ENCODE data around the gene RASIP1.

The RASIP1 gene

DNA sequence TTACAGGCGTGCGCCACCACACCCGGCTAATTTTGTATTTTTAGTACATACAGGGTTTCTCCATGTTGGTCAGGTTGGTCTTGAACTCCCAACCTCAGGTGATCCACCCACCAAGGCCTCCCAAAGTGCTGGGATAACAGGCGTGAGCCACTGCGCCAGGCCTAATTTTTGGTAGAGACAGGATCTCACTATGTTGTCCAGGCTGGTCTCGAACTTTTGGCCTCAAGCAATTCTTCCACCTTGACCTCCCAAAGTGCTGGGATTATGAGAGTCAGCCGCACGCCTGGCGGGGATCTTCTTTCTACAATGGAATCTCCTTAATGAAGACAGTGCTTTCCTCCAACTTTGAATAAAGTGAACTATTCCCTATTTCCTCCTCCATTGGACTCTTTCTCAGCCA is 5.8 kb downstream of the RASIP1 start:
- H3K4me1 ChIP-seq = no peaks in the 10 kb centered on the region; the same call in 1 of the 2 replicates
- peaks cover 5% of the 10 kb centered on the region for H3K27me3 ChIP-seq
- no peak for TF ChIP-seq CTCF (IDR thresholded peaks at IDR 0.05; ENCODE audit: low read depth, low read length)
- H3K9me3 ChIP-seq = no peaks in the 10 kb centered on the region
- DNase-seq = no peak
- no peaks in the 10 kb centered on the region for H3K36me3 ChIP-seq
- no peak overlapping the region for H3K4me3 ChIP-seq (ENCODE audit: low read depth, low read length)

DNA sequence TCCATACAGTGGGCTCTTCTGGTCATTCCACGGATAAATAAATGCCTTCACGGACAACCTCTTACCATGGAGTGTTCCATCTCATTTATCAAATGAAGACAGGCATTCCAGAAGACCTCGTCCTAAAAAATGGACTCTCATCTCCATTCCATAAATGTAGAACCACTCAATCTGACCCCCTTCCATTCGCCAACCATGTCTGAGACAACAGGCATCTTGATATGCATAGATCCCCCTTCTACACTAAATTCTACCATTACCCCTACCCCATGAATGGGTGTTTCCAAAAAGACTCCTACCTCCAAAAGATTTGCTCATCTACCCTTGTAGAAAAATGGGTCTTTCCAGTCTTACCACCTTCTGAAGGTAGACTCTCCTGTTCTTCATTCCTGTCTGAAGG is 9.0 kb downstream of the RASIP1 start:
- no peaks in the 10 kb centered on the region for H3K36me3 ChIP-seq
- H3K27me3 ChIP-seq = no peaks in the 10 kb centered on the region
- no peak for TF ChIP-seq CTCF (IDR thresholded peaks at IDR 0.05; ENCODE audit: low read depth, low read length)
- no peaks in the 10 kb centered on the region for H3K9me3 ChIP-seq
- no peaks in the 10 kb centered on the region for H3K4me1 ChIP-seq
- no peak for DNase-seq
- H3K4me3 ChIP-seq (ENCODE audit: low read depth, low read length) = no peak overlapping the region

GRCh38 chr19:48728911-48729664 is 11.3 kb downstream of the RASIP1 start:
- DNase-seq = no peak
- H3K27me3 ChIP-seq = no peaks in the 10 kb centered on the region
- H3K4me3 ChIP-seq (ENCODE audit: low read depth, low read length) = no peak overlapping the region
- TF ChIP-seq CTCF (IDR thresholded peaks at IDR 0.05; ENCODE audit: low read depth, low read length) = no peak
- no peaks in the 10 kb centered on the region for H3K9me3 ChIP-seq
- no peaks in the 10 kb centered on the region for H3K36me3 ChIP-seq
- H3K4me1 ChIP-seq = peaks cover 5% of the 10 kb centered on the region

- H3K4me1 ChIP-seq = peaks cover 5% of the 10 kb centered on the region
- no peaks in the 10 kb centered on the region for H3K9me3 ChIP-seq
- no peaks in the 10 kb centered on the region for H3K27me3 ChIP-seq
- no peak for DNase-seq
- H3K36me3 ChIP-seq = no peaks in the 10 kb centered on the region
- TF ChIP-seq CTCF (IDR thresholded peaks at IDR 0.05; ENCODE audit: low read depth, low read length) = no peak
- no peak overlapping the region for H3K4me3 ChIP-seq (ENCODE audit: low read depth, low read length)
Measured at GRCh38 chr19:48726556-48726955, 13.9 kb downstream of the RASIP1 start.

- peak overlapping the region; percentile 35 for H3K4me3 ChIP-seq (ENCODE audit: low read depth, low read length)
- no peaks in the 10 kb centered on the region for H3K36me3 ChIP-seq
- H3K9me3 ChIP-seq = no peaks in the 10 kb centered on the region
- no peaks in the 10 kb centered on the region for H3K27me3 ChIP-seq
- peak; percentile 64 for DNase-seq
- TF ChIP-seq CTCF (IDR thresholded peaks at IDR 0.05; ENCODE audit: low read depth, low read length) = no peak
- H3K4me1 ChIP-seq = peaks cover 5% of the 10 kb centered on the region
Measured at GRCh38 chr19:48724796-48725753, 15.3 kb downstream of the RASIP1 start.
